Limb (tissue), 2 donors: ENCODE measurements around the gene ARFGAP3.

ENCODE experiments used
- DNase-seq, 2 donors: peaks; one replicate each; pipeline ENCODE4 v3.0.0-alpha.2; 2016; ENCODE audit errors: extremely low spot score in 2 of 2

ARFGAP3 gene

GRCh38 chr22:42821386-42821785 lies 35.7 kb downstream of the ARFGAP3 start:
- DNase-seq, result no peak

- peak in 1 of 2 donors; percentile 40 for DNase-seq
Observed at GRCh38 chr22:42820045-42820763, 36.9 kb downstream of the ARFGAP3 start.

GRCh38 chr22:42819412-42820044 lies 37.5 kb downstream of the ARFGAP3 start:
- no peak for DNase-seq

DNA sequence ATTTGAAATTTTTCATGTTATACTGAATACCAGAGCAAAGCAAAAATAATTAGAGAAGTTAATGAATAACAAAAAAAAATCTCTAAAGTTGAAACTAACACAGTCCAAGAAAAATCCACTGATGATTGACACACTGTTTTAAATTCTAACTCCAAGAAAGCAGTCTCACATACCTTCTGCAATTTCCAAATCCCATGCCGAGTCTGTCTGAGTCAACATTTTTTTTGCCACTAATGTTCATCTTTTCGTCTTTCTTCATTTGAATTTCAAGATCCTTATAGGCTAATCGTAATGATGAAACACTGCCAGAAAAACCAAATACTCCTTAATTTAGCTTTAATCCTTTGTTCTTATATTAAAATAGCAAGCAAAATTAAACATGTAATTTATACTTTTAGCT lies 39.5 kb downstream of the ARFGAP3 start:
- DNase-seq, result no peak

DNA sequence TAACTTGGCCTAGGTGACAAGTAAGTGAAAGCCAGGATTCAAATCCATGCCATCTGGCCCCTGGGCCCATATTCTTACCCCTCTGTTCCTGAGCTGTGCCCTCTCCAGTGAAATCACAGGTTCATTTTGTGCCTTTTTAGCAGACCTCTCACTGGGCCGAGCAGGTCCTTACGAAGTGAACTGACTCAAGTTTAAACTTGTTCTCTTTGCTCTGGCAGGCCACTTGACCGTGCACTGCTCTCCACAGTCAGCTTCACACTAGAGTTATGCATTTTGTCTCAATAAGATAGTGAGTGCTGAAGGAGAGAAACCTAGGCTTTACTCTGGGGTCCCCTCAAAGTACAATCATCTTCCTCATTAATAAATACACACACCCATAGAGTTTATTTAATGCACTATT lies 40.7 kb downstream of the ARFGAP3 start:
- DNase-seq, result no peak

GRCh38 chr22:42814616-42815015 lies 42.5 kb downstream of the ARFGAP3 start:
- DNase-seq, result no peak

GRCh38 chr22:42814215-42814614 lies 42.9 kb downstream of the ARFGAP3 start:
- no peak for DNase-seq

DNA sequence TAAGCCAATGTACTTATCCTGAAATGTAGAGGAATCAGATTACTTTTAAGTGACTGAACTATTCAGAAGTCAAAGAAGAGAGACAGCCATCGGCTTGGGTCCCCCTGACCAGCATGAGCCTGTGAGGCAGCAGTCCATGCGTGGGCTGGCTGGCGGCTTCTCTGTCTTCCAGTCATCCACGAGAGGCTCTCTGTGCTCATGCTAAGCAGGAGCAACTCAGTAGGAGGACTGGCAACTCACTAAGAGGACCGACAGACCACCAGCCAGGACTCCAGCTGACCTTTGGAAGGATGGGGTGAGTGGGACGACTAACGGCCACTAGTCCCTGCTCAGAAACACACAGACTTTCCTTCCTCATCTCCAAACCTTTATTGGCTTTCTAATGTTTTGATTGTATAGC lies 43.6 kb downstream of the ARFGAP3 start:
- DNase-seq, result no peak

GRCh38 chr22:42811459-42811858 lies 45.6 kb downstream of the ARFGAP3 start:
- no peak for DNase-seq

- no peak for DNase-seq
Observed at GRCh38 chr22:42808521-42808920, 48.6 kb downstream of the ARFGAP3 start.

DNA sequence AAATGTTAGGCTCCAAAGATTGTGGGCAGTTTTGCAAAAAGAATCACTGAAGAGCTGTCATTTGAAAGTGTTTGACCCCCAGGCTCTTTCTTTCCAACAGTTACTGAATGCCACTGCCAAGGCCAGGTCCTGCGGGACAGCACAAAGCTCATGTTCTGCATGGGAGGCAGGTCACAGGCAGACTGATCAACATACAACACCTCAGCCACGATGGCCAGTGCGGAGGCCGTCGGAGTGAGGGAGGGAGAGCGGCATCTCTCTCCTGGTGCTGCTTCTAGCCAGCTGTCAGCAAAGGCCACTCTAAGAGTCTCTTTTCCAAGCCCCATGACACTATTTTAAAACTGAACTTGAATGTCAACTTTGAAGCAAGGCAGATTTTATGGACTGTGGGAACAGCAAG lies 49.9 kb downstream of the ARFGAP3 start:
- DNase-seq, result no peak

GRCh38 chr22:42805998-42806830 lies 50.9 kb downstream of the ARFGAP3 start:
- DNase-seq, result no peak

DNA sequence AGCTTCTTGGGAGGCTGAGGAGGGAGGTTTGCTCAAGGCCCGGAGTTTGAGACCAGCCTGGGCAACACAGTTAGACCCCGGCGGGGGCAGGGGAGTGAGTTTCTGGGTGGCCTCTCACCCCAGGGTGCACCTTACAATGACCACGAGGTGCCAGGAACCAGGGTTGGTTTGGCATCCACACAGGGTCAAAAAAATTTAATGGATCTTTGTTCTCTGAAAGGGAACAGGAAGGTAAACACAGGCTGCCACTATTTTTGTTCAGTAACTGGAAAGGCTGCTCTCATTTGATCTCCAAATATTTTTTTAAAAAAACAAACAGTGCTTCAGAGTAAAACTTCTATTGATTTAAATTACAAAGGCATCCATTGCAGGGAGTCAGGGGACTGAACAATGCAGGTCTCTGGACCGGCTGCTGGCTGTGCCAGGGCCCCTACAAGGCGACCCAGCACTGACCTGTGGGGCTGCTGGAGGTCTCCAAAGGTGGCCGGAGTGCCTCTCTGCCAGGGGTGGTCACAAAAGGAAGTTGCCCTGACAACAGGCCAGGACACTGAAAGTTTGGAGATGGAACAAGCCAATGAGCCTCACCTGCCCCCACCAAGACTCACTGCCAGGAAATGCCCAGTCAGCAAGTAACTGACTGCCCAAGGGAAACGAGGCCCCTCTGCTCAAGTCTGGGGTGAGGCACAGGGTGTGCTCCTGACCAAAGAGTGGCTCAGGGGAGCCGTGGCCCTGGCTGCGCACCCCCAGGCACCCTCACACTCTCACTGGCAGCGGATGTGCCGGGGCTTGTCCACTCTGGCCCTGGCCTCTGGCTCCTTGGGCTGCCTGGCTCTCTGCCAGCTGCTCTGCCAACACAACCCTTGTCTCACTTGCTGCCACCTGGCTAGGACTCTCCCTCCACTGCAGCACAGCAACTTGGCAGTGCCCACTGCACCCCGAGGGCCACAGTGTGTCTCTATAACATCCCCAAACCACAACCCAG lies 51.8 kb downstream of the ARFGAP3 start:
- no peak for DNase-seq

- DNase-seq, result peak in 1 of 2 donors; percentile 44
Observed at GRCh38 chr22:42803389-42803788, 53.7 kb downstream of the ARFGAP3 start.

DNA sequence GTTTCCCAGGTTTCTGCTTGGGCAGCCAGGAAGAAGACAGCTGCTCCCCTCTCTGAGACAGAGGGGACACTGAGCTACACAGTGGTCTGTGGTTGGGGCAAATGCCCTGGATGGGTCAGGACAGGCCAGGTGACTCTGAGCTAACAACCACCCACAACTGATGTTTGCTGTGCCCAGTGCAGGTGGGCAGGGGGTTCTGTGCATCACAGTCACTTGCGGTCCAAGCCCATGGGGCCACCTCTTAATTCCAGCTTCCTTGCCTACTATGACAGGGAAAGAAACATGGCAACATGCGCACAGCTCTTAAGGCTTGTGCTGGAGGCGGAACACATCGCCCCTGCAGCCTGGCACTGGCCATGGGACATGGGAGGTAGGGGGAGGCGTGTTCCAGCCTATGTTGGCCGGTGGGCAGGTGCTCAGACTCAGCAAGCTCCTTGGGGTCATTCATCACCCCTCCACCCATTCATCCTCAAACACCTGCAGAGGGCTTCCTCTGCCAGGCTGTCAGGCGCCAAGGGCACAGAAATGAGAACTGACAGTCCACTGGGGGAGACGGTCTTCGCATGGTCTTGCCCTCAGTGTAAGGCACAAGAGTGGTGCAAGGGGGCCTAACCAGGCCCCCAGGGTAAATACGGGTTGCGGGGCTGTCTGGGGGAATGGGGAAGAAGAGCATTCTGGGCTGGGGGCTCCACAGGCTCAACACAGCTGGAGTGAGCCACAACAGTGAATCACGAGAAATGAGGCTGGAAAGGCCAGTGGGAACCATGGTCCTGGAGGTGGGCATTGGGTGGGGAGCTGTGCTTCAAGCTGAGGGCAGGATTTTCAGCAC lies 55.6 kb downstream of the ARFGAP3 start:
- DNase-seq, result no peak

DNA sequence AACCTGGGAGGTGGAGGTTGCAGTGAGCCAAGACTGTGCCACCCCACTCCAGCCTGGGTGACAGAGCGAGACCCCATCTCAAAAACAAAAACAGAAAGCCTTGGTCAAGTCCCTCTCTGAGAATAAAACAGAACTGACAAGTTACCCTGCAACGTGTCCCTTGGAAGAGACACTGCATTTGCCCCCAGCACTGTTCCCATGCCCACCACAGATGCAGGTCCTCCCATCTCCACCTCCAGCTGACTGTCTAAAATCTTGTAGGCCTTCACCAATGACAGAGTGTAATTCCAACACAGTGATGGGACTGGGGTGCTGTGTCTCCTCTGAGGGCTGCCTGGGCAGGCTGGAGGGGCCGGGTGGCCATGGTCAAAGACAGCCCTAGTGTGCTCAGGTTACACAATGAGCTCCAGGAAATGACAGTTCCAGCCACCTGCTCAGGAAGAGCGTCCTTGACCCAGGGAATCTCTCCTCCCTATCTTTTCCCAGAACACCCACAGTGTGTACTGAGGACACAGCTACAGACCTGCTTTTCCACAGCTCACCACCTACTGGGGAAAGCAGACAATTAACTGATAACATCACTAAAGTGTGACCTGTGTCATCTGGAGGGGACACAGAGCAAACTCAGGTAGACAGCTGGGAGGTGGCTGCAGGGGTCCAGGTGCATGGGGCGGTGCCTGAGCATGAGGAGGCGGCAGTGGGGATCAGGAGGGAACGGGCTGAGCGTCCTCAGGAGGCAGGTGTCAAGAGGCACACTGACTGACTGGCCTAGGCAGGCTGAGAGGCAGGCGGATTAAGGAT lies 56.4 kb downstream of the ARFGAP3 start:
- DNase-seq, result no peak

DNA sequence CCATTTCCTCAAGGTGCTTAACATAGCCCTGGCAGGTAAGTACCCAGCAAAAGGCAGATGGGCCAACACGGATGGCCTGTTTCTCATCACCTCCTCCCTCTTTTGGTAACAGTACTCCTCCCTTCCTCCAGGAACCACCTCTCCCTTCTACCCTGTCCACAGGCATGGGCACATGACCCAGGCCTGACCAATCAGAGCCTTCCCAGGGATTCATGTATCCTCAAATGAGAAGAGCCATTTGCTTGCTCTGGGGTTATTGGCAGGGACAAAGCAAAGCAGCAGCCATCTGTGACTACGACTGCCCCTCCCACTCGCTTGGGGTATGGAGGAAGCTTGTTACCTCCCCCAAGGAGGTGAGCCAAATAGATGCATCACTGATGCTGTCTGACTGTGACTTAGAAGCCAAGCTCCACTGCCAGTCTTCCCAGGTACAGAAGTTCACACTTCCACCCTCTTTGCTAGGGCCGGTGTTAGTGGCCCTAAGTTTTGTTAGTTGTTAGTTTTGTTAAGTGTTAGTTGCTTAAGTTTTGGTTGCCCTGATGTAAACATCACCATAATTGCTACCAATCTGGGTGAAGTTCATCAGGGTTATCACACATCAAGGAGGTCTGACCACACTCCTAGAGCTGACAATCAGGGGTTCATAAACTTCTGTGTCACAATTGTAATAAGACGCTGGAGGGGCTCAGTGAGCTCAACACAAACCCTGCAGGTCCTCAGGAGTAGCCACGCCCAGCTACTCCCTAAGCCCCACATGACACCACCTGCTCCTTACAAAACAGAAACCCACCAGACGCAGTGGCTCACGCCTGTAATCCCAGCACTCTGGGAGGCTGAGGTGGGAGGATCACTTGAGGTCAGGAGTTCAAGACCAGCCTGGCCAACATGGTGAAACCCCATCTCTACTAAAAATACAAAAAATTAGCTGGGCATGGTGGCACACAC lies 57.3 kb downstream of the ARFGAP3 start:
- no peak for DNase-seq

GRCh38 chr22:42799061-42799460 lies 58.0 kb downstream of the ARFGAP3 start:
- no peak for DNase-seq
